Activated CD4-positive, alpha-beta T cell treated with anti-CD3 and anti-CD28 coated beads for 4 hours (primary cell): ENCODE results near the gene LAD1.

Experiments used
- DNase-seq, 2 donors: peaks; one replicate each; pipeline ENCODE4 v3.0.0-alpha.2; 2020

Gene LAD1

DNA sequence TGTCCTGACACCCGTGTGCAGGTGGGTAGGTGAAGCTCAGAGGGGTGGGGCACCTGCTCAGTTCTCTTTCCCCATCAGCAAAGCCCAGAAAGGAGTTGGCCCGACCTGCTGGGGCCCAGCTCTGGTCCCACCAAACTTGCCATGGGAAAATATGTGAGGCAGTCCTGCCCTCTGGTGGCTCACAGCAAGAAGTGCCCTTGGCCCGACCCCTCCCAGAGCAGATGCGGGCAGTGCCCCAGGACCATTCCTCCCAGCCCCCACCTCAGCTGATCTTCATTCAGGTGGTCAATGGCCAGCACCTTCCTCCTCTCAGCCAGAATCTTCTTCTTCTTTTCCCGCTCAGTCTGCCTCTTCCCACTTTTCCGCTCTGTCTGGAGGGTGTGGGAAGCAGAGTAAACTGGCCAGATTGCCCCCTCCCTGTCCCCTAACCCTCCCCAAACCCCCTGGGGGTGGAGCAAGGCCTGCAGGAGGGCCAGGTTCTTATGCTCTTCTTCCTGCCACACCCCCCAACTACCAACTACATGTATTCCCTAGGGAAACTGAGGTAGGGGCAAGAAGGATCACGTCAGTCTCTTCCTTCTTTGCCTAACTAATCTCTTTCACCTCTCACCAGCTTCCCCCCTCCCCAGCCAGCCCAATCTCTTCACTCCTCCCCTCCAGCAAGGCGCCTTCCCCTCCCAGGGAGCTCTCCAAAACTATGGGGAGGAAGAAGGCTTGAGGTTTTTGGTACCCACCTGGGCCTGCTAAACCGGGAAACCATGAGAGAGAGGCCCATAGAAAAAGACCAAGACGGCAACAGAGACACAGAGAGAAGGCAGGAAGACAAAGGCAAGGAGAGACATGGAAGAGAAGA is 37.2 kb downstream of the LAD1 start:
- DNase-seq: no peak

DNA sequence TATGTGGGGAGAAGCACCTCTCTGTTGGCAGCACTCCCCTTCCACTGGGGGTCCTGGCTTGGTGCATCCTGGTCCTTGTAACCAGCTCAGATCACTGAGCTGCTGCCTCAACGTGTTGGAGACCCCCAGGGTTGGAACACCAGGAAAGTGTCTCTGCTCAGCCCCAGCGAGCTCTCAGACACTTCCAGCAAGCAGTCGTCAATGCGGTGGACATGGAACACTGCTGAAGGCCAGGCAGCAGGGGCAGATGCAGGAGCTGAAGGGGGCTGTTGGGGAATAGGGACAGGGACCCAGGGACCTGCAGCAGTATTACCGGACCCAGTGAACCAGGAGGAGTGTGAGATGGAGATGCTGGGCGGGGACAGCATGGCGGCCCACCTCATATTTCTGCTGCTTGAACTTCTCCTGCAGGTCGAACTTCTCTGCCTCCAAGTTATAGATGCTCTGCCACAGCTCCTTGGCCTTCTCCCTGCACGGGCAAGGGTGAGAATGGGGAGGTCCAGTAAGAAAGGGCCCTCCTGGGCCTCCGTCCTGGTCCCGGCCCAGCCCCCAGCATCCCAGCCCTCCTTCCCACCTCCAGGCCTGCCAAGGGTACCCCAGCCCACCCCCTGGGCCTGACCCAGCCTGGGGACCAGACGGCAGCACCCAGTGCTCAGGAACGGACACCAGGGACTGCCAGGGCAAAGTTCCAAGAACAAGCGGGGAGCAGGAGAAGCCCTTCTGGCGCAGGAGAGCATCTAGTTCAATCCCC is 38.0 kb downstream of the LAD1 start:
- no peak for DNase-seq

DNA sequence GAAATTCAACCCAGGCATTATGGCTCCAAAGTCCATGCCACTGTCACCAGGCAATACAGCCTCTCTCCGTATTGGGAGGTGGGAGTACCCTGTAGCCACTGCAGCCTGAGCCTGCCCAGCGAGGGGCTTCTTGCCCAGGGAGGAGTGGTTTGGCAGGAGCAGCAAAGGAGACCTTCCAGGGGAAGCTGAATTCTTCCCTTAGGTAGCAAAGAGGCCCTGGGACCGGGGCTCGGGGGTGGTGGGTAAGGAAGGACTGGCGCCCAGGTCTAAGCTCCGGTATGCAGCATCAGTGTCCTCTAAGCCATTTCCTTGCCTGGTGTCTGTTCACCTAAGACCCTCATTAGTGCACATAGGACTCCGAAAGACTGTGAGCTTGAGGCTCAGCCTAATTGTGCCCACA is 38.6 kb downstream of the LAD1 start:
- no peak for DNase-seq

DNA sequence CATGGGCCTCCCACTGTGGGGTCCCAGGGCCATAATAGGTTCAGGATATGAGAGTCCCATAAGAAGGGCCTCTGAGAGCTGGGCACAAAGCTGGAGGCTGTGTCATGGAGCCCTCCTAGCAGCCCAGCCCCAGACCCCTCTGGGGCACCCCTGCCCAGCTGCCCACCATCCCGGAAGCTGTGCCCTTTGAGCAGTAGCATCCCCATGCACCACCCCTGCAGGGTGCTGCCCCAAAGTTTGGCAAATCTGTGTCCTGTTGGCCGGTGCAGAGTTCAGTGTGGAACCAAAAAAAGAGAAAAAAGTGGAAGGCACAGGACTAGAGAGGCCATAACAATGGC is 39.3 kb downstream of the LAD1 start:
- DNase-seq: no peak

DNA sequence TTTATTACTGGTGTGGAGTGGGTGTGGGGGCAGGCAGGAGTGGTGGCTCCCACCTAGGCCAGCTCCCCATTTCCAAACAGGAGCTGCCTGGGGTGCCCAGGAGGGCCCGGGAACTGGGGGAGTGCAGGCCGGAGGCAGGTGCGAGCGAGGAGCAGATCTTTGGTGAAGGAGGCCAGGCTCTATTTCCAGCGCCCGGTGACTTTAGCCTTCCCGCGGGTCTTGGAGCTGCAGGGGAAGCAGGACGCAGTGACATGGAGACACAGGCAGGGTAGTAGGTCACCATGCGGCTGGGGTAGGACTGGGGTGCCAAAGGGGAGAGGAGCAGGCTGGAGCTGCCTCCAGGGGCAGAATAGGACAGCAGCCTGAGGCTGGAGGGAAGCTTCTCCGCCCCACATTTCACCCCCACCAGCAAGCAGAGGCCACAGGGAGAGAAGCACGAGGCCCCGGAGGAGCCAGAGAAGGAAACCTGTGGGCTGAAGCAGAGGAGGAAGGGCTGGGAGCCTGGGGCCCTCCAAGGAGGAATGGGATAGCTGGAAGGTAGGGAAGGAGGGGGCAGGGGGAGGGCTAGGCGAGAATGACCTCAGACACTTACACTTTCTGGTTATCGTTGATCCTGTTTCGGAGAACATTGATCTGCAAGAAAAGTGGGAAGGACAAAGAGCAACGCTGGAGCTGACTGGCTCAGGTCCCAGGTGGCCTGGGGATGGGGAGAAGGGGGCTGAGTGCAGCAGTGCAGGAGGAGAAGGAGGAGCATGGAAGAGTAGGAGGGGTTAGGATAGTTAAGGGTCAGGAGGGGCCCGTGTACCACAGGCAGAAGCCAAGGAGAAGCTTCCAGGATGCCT is 39.9 kb downstream of the LAD1 start:
- no peak for DNase-seq

DNA sequence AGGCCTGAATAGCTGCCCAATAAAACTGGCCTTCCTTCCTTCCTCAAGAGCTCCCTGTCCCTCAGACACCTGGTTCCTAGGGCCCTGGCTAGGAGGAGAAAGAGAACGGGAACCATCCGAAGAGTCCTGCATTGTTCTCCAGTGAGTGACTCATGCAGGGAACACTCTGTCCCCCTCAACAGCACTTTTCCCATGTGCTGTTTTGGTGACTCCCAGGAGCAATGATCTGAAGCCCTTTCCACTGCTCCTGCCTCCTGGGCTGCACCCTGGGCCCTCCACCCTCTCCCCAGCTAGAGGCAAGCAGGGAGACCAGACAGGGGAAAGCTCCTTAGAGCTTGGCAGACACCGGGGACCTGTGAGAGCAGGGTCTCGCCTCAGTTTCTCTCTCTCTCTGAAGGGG is 40.5 kb downstream of the LAD1 start:
- no peak for DNase-seq

DNA sequence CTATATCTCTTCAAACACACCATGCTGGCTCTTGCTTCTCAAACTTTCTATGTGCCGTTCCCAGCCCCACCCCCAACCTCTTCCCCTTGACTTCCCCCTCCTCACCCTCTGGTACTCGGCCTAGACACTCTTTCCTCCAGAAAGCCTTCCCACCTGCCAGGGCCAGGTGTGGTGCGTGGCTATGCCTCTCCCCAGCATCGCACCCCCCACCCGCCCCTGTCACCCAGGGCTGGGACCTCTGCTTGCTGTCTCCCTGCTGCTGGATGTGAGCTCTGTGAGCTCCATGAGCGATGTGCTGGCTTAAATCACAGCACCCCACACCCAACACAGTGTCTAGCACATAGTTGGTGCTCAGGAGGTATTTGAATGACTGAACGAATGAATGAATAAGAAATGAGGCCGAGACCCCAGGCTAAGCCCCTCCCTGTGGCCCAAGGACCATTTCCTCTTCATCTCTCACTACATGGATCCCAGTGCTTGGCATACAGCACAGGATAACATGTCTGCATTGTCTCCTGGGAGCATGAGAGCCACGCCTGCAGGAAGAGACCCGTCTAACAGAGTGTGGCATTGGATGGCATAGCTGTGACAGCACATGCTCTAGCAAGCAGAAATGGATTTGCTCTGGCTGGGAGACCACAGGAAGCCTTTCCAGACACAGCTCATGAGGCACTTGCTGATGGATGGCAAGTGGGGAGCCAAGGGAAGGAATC is 41.3 kb downstream of the LAD1 start:
- no peak for DNase-seq

DNA sequence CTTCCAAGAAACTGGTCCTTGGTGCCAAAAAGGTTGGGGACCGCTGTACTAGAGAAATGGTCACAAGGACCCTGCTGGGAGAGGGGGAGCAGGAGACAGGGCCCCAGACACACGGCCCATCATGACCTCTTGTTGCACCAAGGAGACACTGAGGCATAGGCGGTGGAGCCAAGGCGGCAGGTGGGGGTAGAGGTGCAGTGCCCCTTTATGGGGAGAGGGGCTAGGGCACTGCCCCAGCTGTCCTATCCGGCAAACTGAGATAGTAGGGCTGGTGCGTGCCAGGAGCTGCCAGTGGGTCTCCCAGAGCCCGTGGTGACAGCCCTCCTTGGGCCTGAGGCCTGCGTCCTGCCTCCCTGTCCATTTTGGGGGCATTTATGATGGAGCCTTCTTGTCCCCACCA is 41.9 kb downstream of the LAD1 start:
- DNase-seq: no peak

DNA sequence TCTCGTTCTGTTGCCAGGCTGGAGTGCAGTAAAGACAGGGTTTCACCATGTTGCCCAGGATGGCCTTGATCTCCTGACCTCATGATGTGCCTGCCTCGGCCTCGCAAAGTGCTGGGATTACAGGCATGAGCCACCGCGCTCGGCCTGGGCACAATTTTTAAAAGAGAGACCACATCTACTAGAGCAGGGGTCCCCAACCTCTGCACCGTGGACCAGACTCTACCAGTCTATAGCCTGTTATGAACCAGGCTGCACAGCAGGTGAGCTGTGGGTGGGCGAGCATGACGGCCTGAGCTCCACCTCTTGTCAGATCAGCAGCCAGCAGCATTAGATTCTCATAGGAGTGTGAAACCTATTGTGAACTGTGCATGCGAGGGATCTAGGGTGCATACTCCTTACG is 42.4 kb downstream of the LAD1 start:
- no peak for DNase-seq

DNA sequence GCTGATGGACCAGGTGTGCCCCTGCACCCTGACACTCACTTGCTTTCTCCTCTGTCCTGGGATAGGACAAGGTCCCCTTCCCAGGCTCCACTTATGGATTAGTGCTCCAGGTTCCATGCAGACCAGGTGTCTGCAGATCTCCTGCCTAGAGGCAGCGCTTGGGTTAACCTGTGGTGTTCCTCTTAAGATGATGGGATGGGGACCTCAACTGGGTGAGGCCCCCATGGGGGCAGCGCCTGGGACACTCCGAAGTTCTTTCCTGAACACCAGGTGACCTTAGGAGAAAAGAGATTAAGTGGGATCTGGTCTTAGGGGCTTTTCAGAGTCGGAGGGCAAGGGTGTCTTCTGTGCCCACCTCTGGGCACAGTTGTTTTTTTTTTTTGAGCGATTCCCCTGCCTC is 42.9 kb downstream of the LAD1 start:
- no peak for DNase-seq

DNA sequence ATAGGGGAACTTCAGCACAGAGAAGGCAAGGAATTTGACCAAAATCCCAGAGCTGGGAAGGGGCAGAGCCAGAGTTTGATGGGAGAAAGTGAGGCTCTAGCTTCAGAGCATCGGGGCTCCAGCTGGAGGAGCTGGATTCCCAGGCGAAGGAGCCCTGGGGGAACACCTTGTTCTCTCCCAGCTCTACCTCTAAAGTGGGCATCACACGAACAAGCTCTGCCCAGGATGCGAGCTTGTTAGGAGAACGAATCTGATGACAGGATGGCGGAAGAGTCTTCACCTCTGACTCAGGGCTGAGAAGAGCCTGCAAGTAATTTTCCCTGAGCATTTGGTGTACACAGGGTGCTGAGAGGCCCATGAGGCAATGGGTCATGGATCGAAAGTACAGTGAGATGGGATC is 43.7 kb downstream of the LAD1 start:
- DNase-seq: no peak

DNA sequence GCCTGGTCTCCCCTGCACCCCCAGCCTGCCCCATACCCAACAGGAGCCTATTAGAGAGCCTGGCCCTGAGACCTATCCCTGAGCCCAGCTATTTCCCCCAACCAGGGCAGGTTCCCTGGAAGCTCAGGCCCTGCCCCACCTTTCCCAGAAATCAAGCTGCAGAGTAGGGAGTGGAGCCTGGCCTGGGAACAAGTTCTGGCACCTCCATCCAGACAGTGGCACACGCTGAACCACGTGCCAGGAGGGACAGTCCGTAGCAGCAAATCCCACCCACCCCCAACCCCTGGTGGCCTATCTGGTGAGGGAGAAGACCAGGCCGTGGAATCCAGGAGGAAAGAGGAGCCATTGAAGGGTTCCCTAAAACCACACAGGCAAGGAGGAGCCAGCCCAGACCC is 44.2 kb downstream of the LAD1 start:
- DNase-seq: no peak

DNA sequence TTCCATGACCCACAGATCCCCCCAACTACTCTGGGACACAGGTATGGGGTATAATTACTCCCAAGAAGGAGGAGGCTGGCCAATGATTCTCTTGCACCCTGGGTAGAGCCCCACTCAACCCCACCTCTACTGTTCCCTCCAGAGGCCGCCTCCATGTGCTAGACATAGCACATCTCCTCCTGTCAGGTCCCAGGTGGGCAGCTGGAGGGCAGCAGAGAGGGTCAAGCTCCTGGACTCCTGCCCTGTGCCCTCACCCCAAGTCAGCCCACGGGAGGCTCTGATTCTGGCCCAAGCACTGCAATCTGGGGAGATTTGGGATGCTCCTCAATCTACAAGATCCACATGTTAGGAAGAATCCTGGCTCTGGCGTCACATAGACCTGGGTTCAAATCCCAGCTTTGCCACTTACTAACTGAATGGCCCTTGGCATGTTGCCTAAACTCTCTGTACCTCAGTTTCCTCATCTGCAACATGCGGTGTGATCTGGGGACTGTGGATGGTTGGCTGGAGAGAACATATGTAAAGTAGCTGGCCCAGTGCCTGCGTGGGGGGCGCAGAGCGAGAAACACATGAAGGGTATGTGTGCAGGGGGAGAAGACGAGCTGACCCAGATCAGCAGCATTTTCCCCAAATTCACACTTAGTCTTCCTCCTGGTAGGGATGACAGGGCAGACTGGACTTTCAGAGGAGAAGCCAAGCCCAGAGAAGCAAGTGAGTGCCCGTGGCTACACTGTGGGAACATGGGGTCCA is 44.8 kb downstream of the LAD1 start:
- no peak for DNase-seq

DNA sequence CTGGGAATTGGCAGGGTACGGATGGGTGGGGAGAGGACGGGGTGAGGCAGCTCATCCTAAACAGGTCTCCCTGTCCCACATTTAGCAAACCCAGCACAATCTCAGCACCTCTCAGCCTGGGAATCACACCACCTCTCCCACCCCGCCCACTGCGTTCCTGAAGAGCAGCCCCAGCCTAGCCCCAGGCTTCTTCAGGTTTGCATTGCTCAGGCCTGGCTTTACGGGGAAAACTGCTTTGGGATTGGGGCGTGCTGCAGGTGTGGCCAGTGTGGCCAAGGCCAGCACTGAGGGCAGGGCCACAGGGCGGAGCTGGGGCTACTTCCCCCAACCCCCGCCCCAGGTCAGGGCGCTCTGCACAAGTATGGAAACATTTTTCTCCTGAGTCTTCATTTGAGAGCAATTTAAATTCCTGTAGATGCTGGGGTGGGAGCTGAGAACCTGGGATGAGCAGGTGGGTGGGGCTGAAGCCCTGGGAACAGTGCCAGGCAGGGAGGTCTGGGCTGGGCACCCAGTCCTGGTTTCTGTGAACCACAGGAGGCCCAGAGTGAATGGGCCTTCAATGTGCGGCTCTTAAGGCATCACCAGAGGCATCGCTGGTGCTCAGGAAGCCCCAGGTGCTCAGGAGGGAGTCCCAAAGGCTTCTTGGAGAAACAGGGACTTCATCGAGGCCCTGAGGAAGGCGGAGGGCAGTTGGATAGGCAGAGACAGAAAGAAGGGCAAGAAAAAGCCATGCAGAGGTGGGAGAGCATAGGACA is 45.8 kb downstream of the LAD1 start:
- DNase-seq: no peak

DNA sequence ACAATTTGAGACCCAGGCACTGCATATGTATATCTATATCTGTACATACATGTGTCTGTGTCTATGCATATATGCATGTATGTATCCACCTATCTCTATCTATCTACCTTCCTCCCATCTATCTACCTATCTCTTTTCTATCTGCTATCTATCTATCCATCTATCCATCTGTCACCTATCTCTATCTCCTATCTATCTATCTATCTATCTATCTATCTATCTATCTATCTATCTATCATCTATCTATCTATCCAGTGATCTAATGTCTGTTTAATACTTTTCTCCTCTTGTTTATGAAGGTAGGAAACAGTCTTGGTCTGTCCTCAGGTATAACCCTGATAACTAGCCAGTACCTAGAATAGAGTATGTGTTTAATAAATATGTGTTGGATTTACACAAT is 47.5 kb downstream of the LAD1 start:
- DNase-seq: no peak

DNA sequence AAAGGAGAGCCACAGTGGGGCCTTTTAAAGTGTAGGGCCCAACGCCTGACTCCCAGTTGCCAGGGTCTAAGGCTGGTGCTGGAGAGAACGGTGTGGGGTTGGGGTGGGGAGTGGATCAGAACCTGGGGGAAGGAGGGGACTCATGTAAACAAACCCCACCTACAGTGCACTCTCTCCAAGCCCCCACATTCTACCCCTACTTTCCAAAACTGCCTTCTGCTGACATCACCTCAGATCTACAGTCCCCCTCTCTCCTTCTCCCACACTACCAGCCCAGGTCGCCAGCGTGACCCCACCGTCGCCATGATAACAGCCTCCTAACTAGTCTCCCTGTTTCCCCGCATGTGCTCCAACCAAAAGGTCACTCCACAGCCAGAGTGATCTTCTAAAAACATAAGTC is 48.2 kb downstream of the LAD1 start:
- no peak for DNase-seq

DNA sequence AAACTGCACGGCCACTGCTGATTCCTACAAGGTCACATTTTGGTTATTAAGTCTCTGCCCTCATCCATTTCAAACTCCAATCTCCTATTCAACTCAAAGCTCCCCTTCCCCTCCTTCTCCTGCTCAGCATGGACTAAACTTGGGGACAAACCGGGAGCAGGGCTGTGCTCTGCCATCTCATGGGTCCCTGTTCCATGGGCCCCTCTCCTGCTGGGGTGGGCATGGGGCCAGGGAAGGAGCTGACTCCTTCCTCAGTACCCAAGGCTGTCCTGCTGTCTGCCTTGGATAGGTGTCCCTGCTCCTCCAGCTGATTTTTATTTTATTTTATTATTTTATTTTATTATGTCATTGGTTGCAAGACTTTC is 48.8 kb downstream of the LAD1 start:
- no peak for DNase-seq

DNA sequence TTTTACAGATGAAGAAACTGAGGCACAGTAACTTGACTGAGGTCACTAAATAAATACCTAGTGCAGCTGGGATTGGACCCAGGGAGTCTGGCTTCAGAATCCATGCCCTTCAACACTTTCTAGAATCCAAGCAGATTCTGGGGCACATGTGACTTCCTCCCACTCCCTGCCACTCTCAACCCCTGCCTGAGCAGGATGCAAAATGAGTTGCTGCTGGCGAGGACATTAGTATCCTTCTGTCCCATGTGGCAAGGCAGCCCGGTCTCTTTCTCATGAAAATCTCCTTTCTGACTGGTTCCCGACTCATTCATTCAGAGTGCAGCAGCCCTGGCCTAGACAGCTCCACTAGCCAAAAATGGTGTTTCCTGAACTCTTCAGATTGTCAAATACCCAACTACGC is 50.0 kb downstream of the LAD1 start:
- DNase-seq: no peak

DNA sequence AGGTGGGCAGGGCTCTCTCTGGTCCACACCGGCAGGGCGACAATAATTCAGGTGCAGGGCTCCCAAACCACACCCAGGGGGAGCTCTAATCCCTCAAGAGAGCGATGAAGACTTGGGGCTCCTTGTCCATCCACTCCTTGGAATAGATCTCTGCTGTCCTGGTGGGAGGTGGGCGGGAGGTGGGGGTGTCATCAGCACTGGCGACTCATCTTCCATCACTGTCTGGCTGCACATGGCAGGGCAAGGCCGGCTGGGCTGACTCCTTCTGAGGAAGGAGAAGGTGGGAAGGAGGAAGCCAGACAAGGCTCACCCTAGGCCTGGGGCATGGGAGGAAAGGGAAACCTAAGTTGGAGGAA is 50.9 kb downstream of the LAD1 start:
- no peak for DNase-seq

DNA sequence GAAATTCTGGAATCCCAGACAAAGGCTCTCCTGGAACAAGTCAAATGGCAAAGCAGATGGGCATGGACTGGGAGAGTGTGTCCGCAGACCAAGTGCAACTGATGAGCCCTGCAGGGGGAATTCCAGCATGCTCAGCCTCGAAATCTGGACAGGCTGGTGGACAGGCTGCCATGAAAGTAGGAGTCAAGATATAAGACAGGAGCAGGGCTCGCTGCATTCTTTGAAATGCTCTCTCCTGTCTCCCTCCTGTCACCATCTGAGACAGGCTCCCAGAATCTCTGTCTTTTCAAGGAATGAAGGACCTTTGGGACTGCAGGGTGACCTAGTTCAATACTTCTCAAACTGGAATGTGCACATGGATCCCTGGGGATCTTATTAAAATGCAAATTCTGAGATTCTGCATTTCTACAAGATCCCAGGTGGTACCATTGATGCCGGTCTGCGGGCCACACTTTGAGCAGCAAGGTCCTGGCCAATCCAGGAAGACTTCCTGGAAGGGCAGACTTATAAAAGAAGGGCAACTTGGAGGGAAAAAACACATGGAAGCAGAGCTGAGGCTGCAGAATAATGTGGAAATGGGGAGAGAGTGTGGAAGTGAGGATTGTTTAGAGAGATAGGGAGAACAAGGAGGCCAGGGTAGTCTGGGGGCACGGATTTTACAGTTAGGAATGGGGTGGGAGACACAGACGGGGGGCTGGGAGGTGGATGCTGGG is 51.5 kb downstream of the LAD1 start:
- DNase-seq: no peak

DNA sequence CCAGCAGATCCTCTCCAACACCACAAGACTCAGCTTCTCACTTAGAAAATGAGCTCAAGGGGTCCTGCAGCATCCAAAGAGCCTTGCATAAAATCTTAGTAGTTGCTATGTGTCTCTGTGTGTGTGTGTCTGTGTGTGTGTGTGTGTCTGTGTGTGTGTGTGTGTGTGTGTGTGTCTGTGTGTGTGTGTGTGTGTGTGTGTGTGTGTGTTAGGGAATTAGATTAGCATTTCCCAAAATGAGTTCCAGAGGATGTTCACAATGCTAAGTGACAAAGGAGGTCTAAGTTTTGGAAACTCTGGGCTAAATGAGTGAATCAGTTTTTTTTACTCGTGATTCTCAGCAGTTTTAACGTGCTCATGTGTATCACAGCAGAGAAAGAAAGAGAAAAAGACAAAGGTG is 52.1 kb downstream of the LAD1 start:
- DNase-seq: no peak
